Measurements from ENCODE around the gene LAMTOR5.
"Not testable (repeated sequence)": the region's sequence is repeated elsewhere in the genome, so short reads cannot be mapped to it uniquely, and the experiment has no call there.

The LAMTOR5 gene

GRCh38 chr1:110407260-110408210 lies at the start of gene LAMTOR5:
Gene LAMTOR5, minus strand, starts transcription at chr1:110407694. Its CDS starts 74 bp downstream, at chr1:110407620.
- DNase-seq (ENCODE audit: low read depth in 3 of 3, low spot score in 1 of 3), result peak; percentile 75 to 85 (median 77)

GRCh38 chr1:110457206-110457605 lies 49.7 kb upstream of the LAMTOR5 start:
- DNase-seq (ENCODE audit: low read depth in 3 of 3, low spot score in 1 of 3), result no peak

GRCh38 chr1:110455151-110455550 lies 47.7 kb upstream of the LAMTOR5 start:
- no peak for DNase-seq (ENCODE audit: low read depth in 3 of 3, low spot score in 1 of 3)

- no peak for DNase-seq (ENCODE audit: low read depth in 3 of 3, low spot score in 1 of 3)
Observed at GRCh38 chr1:110454328-110454727, 46.8 kb upstream of the LAMTOR5 start.

GRCh38 chr1:110453829-110454228 lies 46.3 kb upstream of the LAMTOR5 start:
- DNase-seq (ENCODE audit: low read depth in 3 of 3, low spot score in 1 of 3), result no peak

- DNase-seq (ENCODE audit: low read depth in 3 of 3, low spot score in 1 of 3), result no peak
Observed at GRCh38 chr1:110452330-110452729, 44.8 kb upstream of the LAMTOR5 start.

GRCh38 chr1:110450929-110451328 lies 43.4 kb upstream of the LAMTOR5 start, which contains the start of gene PROK1:
Gene PROK1, plus strand, starts transcription at chr1:110451149. Its CDS starts 68 bp downstream, at chr1:110451217.
- no peak for DNase-seq (ENCODE audit: low read depth in 3 of 3, low spot score in 1 of 3)

- no peak for DNase-seq (ENCODE audit: low read depth in 3 of 3, low spot score in 1 of 3)
Observed at GRCh38 chr1:110449661-110450651, 42.5 kb upstream of the LAMTOR5 start.

- DNase-seq (ENCODE audit: low read depth in 3 of 3, low spot score in 1 of 3), result no peak
Observed at GRCh38 chr1:110444561-110444960, 37.1 kb upstream of the LAMTOR5 start.

- DNase-seq (ENCODE audit: low read depth in 3 of 3, low spot score in 1 of 3), result no peak
Observed at GRCh38 chr1:110443451-110443850, 36.0 kb upstream of the LAMTOR5 start.

- no peak for DNase-seq (ENCODE audit: low read depth in 3 of 3, low spot score in 1 of 3)
Observed at GRCh38 chr1:110441888-110442287, 34.4 kb upstream of the LAMTOR5 start.

- no peak for DNase-seq (ENCODE audit: low read depth in 3 of 3, low spot score in 1 of 3)
Observed at GRCh38 chr1:110440877-110441276, 33.4 kb upstream of the LAMTOR5 start.

GRCh38 chr1:110439873-110440272 lies 32.4 kb upstream of the LAMTOR5 start:
- DNase-seq (ENCODE audit: low read depth in 3 of 3, low spot score in 1 of 3), result not testable (repeated sequence)

- DNase-seq (ENCODE audit: low read depth in 3 of 3, low spot score in 1 of 3), result no peak
Observed at GRCh38 chr1:110438893-110439292, 31.4 kb upstream of the LAMTOR5 start.

GRCh38 chr1:110437645-110438299 lies 30.3 kb upstream of the LAMTOR5 start:
- DNase-seq (ENCODE audit: low read depth in 3 of 3, low spot score in 1 of 3), result not testable (repeated sequence)

- DNase-seq (ENCODE audit: low read depth in 3 of 3, low spot score in 1 of 3), result no peak
Observed at GRCh38 chr1:110436635-110437034, 29.1 kb upstream of the LAMTOR5 start.

GRCh38 chr1:110434946-110435345 lies 27.5 kb upstream of the LAMTOR5 start:
- no peak for DNase-seq (ENCODE audit: low read depth in 3 of 3, low spot score in 1 of 3)

- DNase-seq (ENCODE audit: low read depth in 3 of 3, low spot score in 1 of 3), result no peak
Observed at GRCh38 chr1:110433803-110434202, 26.3 kb upstream of the LAMTOR5 start.

GRCh38 chr1:110433213-110433612 lies 25.7 kb upstream of the LAMTOR5 start:
- no peak for DNase-seq (ENCODE audit: low read depth in 3 of 3, low spot score in 1 of 3)

GRCh38 chr1:110430901-110431300 lies 23.4 kb upstream of the LAMTOR5 start:
- no peak for DNase-seq (ENCODE audit: low read depth in 3 of 3, low spot score in 1 of 3)

- DNase-seq (ENCODE audit: low read depth in 3 of 3, low spot score in 1 of 3), result no peak
Observed at GRCh38 chr1:110430366-110430765, 22.9 kb upstream of the LAMTOR5 start.
